ENCODE results near the gene ZNF133.

DNA sequence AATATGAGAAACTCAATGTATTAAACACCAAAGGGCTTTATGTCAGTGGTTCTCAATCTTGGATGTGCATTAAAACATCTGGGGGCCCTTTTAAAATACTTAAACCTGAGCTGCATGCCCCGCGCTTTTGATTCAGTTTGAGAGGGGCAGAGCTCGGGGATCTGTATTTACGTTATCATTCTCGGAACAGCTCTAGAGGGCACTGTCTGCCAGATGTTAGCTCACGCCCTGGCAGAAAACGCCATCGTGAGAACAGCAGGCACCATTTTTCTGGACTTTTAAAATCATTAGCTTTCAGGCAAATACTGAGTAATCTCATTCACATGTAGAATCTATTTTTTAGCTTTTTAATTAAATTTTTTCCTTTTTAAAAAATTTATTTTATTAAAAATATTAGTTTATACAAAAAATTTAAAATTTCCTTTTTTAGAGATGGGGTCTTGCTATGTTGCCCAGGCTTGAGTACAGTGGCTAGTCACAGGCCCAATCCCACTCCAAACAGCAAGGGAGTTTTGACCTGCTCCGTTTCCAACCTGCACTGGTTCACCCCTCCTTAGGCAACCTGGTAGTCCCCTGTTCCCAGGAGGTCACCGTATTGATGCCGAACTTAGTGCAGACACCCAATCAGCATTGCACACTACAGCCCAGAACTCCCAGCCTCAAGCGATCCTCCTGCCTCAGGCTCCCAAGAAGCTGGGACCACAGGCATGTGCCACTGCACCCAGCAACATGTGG lies 30.0 kb upstream of the ZNF133 start:
- TF ChIP-seq, protein P1, sequence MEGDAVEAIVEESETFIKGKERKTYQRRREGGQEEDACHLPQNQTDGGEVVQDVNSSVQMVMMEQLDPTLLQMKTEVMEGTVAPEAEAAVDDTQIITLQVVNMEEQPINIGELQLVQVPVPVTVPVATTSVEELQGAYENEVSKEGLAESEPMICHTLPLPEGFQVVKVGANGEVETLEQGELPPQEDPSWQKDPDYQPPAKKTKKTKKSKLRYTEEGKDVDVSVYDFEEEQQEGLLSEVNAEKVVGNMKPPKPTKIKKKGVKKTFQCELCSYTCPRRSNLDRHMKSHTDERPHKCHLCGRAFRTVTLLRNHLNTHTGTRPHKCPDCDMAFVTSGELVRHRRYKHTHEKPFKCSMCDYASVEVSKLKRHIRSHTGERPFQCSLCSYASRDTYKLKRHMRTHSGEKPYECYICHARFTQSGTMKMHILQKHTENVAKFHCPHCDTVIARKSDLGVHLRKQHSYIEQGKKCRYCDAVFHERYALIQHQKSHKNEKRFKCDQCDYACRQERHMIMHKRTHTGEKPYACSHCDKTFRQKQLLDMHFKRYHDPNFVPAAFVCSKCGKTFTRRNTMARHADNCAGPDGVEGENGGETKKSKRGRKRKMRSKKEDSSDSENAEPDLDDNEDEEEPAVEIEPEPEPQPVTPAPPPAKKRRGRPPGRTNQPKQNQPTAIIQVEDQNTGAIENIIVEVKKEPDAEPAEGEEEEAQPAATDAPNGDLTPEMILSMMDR (IDR thresholded peaks at IDR 0.05; ENCODE audit: poor library complexity, severe bottlenecking), result no peak
- TF ChIP-seq EZH2 (IDR thresholded peaks at IDR 0.05; ENCODE audit: borderline replicate concordance, insufficient read depth, low read length, poor library complexity, severe bottlenecking) (no peak), POLR2AphosphoS5 (IDR thresholded peaks at IDR 0.05) (no peak), TAF1 (IDR thresholded peaks at IDR 0.05; ENCODE audit: low read depth) (no peak), RAD21 (conservative IDR thresholded peaks at IDR 0.05) (no peak), SMC3 (conservative IDR thresholded peaks at IDR 0.05; ENCODE audit: poor library complexity) (no peak), EP300 (conservative IDR thresholded peaks at IDR 0.05; ENCODE audit: poor library complexity, severe bottlenecking) (no peak), MXI1 (conservative IDR thresholded peaks at IDR 0.05; ENCODE audit: poor library complexity, severe bottlenecking) (no peak)
- TF ChIP-seq, protein P2, sequence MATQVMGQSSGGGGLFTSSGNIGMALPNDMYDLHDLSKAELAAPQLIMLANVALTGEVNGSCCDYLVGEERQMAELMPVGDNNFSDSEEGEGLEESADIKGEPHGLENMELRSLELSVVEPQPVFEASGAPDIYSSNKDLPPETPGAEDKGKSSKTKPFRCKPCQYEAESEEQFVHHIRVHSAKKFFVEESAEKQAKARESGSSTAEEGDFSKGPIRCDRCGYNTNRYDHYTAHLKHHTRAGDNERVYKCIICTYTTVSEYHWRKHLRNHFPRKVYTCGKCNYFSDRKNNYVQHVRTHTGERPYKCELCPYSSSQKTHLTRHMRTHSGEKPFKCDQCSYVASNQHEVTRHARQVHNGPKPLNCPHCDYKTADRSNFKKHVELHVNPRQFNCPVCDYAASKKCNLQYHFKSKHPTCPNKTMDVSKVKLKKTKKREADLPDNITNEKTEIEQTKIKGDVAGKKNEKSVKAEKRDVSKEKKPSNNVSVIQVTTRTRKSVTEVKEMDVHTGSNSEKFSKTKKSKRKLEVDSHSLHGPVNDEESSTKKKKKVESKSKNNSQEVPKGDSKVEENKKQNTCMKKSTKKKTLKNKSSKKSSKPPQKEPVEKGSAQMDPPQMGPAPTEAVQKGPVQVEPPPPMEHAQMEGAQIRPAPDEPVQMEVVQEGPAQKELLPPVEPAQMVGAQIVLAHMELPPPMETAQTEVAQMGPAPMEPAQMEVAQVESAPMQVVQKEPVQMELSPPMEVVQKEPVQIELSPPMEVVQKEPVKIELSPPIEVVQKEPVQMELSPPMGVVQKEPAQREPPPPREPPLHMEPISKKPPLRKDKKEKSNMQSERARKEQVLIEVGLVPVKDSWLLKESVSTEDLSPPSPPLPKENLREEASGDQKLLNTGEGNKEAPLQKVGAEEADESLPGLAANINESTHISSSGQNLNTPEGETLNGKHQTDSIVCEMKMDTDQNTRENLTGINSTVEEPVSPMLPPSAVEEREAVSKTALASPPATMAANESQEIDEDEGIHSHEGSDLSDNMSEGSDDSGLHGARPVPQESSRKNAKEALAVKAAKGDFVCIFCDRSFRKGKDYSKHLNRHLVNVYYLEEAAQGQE (IDR thresholded peaks at IDR 0.05; ENCODE audit: borderline replicate concordance), result no peak

Data from neural cell (in vitro differentiated cells).